ENCODE data around the gene USP47.

Gene USP47

DNA sequence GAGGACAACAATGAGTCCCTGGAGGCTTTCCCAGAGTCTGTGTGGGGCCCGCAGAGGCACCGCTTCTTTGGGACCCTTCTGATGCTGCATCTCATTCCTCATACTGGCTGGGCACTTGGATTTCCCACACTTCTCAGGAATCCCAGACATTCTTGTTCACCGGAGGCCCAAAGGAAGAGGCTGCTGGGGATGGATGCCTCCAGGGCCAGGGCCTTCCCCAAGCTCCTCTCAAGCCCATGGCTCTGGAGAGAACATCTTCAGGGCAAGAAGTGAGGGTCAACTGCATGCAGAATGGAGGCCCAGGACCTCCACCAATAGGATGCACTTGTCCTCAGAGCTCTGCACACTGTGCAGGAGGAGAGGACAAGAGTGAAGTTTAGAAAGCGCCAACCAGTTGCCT is 132.1 kb downstream of the USP47 start:
- no peaks in the 10 kb centered on the region for H3F3A ChIP-seq (ENCODE audit: control insufficient read depth, insufficient read depth)
- H3K79me2 ChIP-seq (ENCODE audit: control insufficient read depth, low read length): no peaks in the 10 kb centered on the region
- no peak overlapping the region for H3K4me2 ChIP-seq (ENCODE audit: low read length)
- H3K9me2 ChIP-seq (replicated peaks; ENCODE audit: control insufficient read depth, low read length): no peaks in the 10 kb centered on the region
- peaks cover 5% of the 10 kb centered on the region for H3K4me1 ChIP-seq (ENCODE audit: control insufficient read depth, low read length)
- TF ChIP-seq EZH2phosphoT487 (IDR thresholded peaks at IDR 0.05; ENCODE audit: borderline replicate concordance, low read length): no peak
- TF ChIP-seq, protein P1, sequence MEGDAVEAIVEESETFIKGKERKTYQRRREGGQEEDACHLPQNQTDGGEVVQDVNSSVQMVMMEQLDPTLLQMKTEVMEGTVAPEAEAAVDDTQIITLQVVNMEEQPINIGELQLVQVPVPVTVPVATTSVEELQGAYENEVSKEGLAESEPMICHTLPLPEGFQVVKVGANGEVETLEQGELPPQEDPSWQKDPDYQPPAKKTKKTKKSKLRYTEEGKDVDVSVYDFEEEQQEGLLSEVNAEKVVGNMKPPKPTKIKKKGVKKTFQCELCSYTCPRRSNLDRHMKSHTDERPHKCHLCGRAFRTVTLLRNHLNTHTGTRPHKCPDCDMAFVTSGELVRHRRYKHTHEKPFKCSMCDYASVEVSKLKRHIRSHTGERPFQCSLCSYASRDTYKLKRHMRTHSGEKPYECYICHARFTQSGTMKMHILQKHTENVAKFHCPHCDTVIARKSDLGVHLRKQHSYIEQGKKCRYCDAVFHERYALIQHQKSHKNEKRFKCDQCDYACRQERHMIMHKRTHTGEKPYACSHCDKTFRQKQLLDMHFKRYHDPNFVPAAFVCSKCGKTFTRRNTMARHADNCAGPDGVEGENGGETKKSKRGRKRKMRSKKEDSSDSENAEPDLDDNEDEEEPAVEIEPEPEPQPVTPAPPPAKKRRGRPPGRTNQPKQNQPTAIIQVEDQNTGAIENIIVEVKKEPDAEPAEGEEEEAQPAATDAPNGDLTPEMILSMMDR (IDR thresholded peaks at IDR 0.05; ENCODE audit: low read depth, low read length, poor library complexity, severe bottlenecking): no peak
- H3K9me3 ChIP-seq (ENCODE audit: control insufficient read depth, insufficient read depth, low read length): no peaks in the 10 kb centered on the region
- H4K20me1 ChIP-seq (ENCODE audit: control insufficient read depth, insufficient read depth, low read depth, low read length): no peaks in the 10 kb centered on the region
- no peak overlapping the region for H3K27ac ChIP-seq (ENCODE audit: low read depth, low read length)
- H3K27me3 ChIP-seq (ENCODE audit: control insufficient read depth, low read length): no peaks in the 10 kb centered on the region
- H3K4me3 ChIP-seq (ENCODE audit: low read length): no peak overlapping the region
- H3K36me3 ChIP-seq (ENCODE audit: control insufficient read depth, low read length): no peaks in the 10 kb centered on the region

DNA sequence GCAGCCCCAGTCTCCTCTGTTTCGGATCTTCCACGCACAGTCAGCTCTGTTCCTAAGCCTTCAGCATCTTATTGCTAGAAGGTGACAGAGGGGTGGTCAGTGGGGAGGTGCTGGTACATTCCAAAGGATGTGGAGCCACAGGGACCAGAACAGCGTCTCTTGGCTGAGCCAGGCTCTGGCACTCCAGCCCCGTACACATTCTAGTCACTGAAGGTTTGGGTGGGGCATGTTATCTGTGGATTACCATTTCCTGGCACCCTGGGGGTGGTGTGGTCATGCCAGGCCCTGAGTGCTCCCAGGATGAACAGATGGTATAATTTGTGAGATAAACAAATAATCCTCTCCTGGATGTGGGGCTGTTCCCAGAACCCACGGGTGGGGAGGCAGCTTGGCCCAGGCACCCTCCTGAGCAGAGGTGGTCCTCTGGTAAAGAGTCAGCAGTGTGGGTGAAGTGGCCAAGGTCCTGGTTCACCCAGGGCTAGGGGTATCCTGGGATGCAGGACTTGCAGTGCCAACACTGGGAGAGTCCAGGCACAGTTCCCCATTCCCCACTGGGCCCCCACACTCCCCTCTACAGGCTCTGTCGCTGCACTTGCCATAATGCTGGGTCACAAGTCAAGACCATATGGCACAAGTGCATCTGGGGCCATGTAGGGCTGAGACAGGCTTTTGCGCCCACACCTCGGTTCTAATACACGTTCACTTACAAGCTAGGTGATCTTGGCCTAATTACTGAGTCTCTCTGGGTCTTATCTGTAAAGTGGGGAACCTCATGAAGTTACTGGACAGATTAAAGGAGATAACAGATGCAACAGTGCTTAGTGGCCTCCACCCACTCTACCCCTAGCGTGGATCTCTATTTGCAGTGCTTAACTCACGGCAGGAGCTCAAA is 133.7 kb downstream of the USP47 start:
- Histone ChIP-seq H3K27ac (ENCODE audit: low read depth, low read length) (no peak overlapping the region), H3K9me3 (ENCODE audit: control insufficient read depth, insufficient read depth, low read length) (no peaks in the 10 kb centered on the region), H3K4me1 (ENCODE audit: control insufficient read depth, low read length) (peaks cover 5% of the 10 kb centered on the region), H4K20me1 (ENCODE audit: control insufficient read depth, insufficient read depth, low read depth, low read length) (no peaks in the 10 kb centered on the region), H3K9me2 (replicated peaks; ENCODE audit: control insufficient read depth, low read length) (no peaks in the 10 kb centered on the region), H3K36me3 (ENCODE audit: control insufficient read depth, low read length) (no peaks in the 10 kb centered on the region), H3K79me2 (ENCODE audit: control insufficient read depth, low read length) (no peaks in the 10 kb centered on the region), H3F3A (ENCODE audit: control insufficient read depth, insufficient read depth) (no peaks in the 10 kb centered on the region), H3K4me2 (ENCODE audit: low read length) (no peak overlapping the region), H3K27me3 (ENCODE audit: control insufficient read depth, low read length) (no peaks in the 10 kb centered on the region), H3K4me3 (ENCODE audit: low read length) (no peak overlapping the region)
- TF ChIP-seq, protein P1 (IDR thresholded peaks at IDR 0.05; ENCODE audit: low read depth, low read length, poor library complexity, severe bottlenecking): no peak
- TF ChIP-seq EZH2phosphoT487 (IDR thresholded peaks at IDR 0.05; ENCODE audit: borderline replicate concordance, low read length): no peak

DNA sequence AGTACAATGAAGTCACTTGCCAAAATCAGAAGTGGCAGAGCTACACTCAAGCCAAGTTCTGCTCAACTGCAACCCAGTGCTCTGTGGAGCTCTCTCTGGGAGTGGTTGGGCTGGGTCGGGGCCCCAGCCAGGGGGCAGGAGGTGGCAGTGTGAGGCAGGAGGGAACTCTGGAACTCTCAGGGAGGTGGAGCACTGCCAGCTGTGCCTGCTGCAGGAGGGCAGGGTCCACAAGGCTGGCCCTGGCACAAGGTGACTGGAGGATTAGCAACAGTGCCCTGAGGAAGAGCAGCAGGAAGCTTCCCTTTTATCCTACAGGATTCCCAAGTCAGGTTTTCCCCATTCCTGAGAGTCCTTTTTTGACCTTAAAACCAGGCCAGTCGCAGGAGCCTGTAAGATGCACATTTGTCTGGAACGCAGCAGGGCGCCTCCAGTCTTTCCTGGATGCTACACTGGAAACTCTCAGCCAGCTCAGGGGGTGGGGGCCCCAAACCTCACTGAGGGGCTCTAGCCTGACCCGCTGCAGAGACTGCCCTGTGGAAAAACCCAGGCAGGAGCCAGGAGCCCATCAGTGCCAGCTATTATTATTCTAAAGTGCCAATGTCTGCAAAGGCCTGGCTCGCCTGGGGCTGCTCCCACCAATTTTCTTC is 134.8 kb downstream of the USP47 start:
- no peaks in the 10 kb centered on the region for H3K9me3 ChIP-seq (ENCODE audit: control insufficient read depth, insufficient read depth, low read length)
- H3K36me3 ChIP-seq (ENCODE audit: control insufficient read depth, low read length): no peaks in the 10 kb centered on the region
- peaks cover 5% of the 10 kb centered on the region for H3K4me1 ChIP-seq (ENCODE audit: control insufficient read depth, low read length)
- no peak overlapping the region for H3K27ac ChIP-seq (ENCODE audit: low read depth, low read length)
- no peaks in the 10 kb centered on the region for H4K20me1 ChIP-seq (ENCODE audit: control insufficient read depth, insufficient read depth, low read depth, low read length)
- TF ChIP-seq EZH2phosphoT487 (IDR thresholded peaks at IDR 0.05; ENCODE audit: borderline replicate concordance, low read length): no peak
- TF ChIP-seq, protein P1 (IDR thresholded peaks at IDR 0.05; ENCODE audit: low read depth, low read length, poor library complexity, severe bottlenecking): no peak
- H3K4me2 ChIP-seq (ENCODE audit: low read length): no peak overlapping the region
- H3K9me2 ChIP-seq (replicated peaks; ENCODE audit: control insufficient read depth, low read length): no peaks in the 10 kb centered on the region
- H3K79me2 ChIP-seq (ENCODE audit: control insufficient read depth, low read length): no peaks in the 10 kb centered on the region
- no peaks in the 10 kb centered on the region for H3K27me3 ChIP-seq (ENCODE audit: control insufficient read depth, low read length)
- no peaks in the 10 kb centered on the region for H3F3A ChIP-seq (ENCODE audit: control insufficient read depth, insufficient read depth)
- no peak overlapping the region for H3K4me3 ChIP-seq (ENCODE audit: low read length)

Data from DOHH2 (cell line).